Mesothelial cell of epicardium (in vitro differentiated cells): Measurements from ENCODE around the gene BCL11B. TPM values are rescaled to one million over a fixed set of nuclear protein-coding genes. Genes with fewer than 3 reads are reported as not detected.
A peak's percentile ranks its signal among the peaks of the same experiment; 100 is the strongest.

Experiments used
- DNase-seq, 2 experiments: peaks; one replicate each; pipeline ENCODE4 v3.0.0; 2021; ENCODE audit warnings: low spot score in 2 of 2; ENCODE audit not compliant: unreplicated experiment in 2 of 2
- H3K27ac Mint-ChIP-seq: 2 replicates; pipeline ENCODE4 v1.8.0; 2021; ENCODE audit warnings: mixed read lengths
- H3K27me3 Mint-ChIP-seq: 2 replicates; pipeline ENCODE4 v1.8.0; 2021; ENCODE audit warnings: low read depth, mixed read lengths
- H3K36me3 Mint-ChIP-seq: 2 replicates; pipeline ENCODE4 v1.8.0; 2021; ENCODE audit warnings: mixed read lengths
- H3K4me1 Mint-ChIP-seq: 2 replicates; pipeline ENCODE4 v1.8.0; 2021; ENCODE audit warnings: mixed read lengths
- H3K4me3 Mint-ChIP-seq: 2 replicates; pipeline ENCODE4 v1.8.0; 2021; ENCODE audit warnings: mild to moderate bottlenecking, moderate library complexity, mixed read lengths
- H3K9me3 Mint-ChIP-seq: 2 replicates; pipeline ENCODE4 v1.8.0; 2021; ENCODE audit warnings: mixed read lengths
- CTCF ChIP-seq: fragments of 200-600 bp; sonication (generic); IDR thresholded peaks from one replicate; pipeline ENCODE4 v1.5.0; 2021; ENCODE audit warnings: antibody characterized with exemption; ENCODE audit not compliant: unreplicated experiment
- total RNA-seq: library from RNA; stranded (reverse); gene quantifications from 3 replicates; pipeline ENCODE4 v1.2.1, GENCODE V29; 2021

Gene BCL11B
- total RNA-seq, 1 donor from 2014 or later, result 11.8 TPM

- no peak for DNase-seq
- H3K4me1 Mint-ChIP-seq, result peaks cover 66% of the 10 kb centered on the region
- H3K27me3 Mint-ChIP-seq, result no peaks in the 10 kb centered on the region
- no peaks in the 10 kb centered on the region for H3K36me3 Mint-ChIP-seq
- no peak for TF ChIP-seq CTCF
- H3K9me3 Mint-ChIP-seq, result no peaks in the 10 kb centered on the region
- no peak overlapping the region for H3K27ac Mint-ChIP-seq
- H3K4me3 Mint-ChIP-seq, result no peak overlapping the region
These were observed 33.8 kb downstream of the BCL11B start for GRCh38 chr14:99238216-99238615.

GRCh38 chr14:99237288-99237687 is 34.7 kb downstream of the BCL11B start:
- Mint-ChIP-seq H3K27ac (no peak overlapping the region), H3K9me3 (no peaks in the 10 kb centered on the region), H3K36me3 (no peaks in the 10 kb centered on the region), H3K27me3 (no peaks in the 10 kb centered on the region), H3K4me1 (peaks cover 60% of the 10 kb centered on the region), H3K4me3 (no peak overlapping the region)
- no peak for TF ChIP-seq CTCF
- no peak for DNase-seq

DNA sequence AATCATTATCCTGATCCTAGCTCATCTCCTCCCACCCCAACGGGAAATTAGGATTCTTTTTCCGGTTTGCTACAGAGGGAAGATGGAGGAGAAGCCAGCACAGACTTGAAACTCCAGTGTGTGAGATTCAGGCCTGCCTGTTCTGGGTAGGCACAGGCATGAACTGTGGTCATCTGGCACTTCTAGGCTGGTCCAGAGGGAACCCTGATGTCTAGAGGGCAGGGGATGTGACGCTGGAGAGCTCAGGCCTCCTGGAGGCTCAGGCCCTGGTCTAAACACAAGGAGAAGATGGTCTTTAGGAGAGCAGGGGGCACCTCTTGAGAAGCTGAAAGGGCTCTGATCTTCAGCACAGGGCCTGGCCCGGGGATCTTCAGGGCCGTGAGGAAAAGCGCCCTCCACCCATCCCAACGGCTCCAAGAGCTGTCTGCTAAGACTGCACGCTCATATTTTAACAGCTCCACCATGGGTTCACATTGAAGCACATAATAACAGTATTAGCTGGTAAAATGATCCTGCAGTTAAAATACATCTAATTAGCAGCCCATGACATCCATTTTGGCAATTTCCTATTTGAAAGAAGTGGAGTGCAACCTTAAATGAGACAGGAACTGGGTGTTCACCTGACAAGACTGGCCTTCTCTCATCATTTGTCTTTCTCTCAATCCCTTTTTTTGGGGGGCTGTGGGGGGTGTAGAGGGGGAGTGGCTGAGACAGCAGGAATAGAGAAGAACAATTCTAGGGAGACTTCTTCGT is 35.4 kb downstream of the BCL11B start:
- H3K4me1 Mint-ChIP-seq, result peaks cover 58% of the 10 kb centered on the region
- no peak for DNase-seq
- peak overlapping the region; percentile 30 for H3K4me3 Mint-ChIP-seq
- no peaks in the 10 kb centered on the region for H3K36me3 Mint-ChIP-seq
- no peaks in the 10 kb centered on the region for H3K9me3 Mint-ChIP-seq
- TF ChIP-seq CTCF, result no peak
- H3K27me3 Mint-ChIP-seq, result no peaks in the 10 kb centered on the region
- H3K27ac Mint-ChIP-seq, result peak overlapping the region; percentile 39

GRCh38 chr14:99235582-99236320 is 36.2 kb downstream of the BCL11B start:
- DNase-seq, result no peak
- H3K27ac Mint-ChIP-seq, result peak overlapping the region; percentile 63
- no peaks in the 10 kb centered on the region for H3K36me3 Mint-ChIP-seq
- peak overlapping the region; percentile 70 for H3K4me3 Mint-ChIP-seq
- no peaks in the 10 kb centered on the region for H3K27me3 Mint-ChIP-seq
- H3K4me1 Mint-ChIP-seq, result peaks cover 52% of the 10 kb centered on the region
- no peaks in the 10 kb centered on the region for H3K9me3 Mint-ChIP-seq
- no peak for TF ChIP-seq CTCF

DNA sequence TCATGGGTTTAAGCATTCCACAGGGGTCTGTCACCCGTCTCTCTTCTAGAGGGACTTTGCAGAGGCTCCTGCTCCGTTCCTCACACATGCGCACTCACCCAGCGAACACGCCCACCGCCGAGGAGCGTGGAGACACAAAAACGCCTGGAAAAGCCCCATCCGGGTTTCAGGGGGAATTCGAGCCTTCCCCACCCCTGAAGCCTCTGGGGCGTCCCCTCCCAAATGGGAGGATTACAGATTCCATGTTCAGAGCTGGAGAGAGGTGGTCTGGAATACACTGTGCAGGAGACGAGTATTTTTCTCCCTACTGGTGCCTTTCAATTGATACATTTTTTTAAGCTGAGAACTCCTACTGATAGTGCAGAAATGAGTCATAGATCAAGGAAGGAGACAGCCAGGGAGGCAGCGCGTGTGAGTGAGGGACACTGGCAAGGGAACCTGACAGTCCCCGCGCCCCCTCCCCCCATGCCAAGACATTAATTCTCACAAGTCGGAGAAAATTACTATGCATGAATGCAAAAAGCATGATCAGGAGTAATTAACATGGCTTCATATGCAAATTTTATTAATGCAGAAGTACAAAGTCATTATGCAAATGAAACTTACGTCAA is 36.9 kb downstream of the BCL11B start:
- Mint-ChIP-seq H3K9me3 (no peaks in the 10 kb centered on the region), H3K4me3 (peak overlapping the region; percentile 70), H3K36me3 (no peaks in the 10 kb centered on the region), H3K4me1 (peaks cover 53% of the 10 kb centered on the region), H3K27ac (peak overlapping the region; percentile 71), H3K27me3 (no peaks in the 10 kb centered on the region)
- peak; percentile 52 to 79 for DNase-seq
- TF ChIP-seq CTCF, result no peak
